ENCODE data around the gene EGR2.

DNA sequence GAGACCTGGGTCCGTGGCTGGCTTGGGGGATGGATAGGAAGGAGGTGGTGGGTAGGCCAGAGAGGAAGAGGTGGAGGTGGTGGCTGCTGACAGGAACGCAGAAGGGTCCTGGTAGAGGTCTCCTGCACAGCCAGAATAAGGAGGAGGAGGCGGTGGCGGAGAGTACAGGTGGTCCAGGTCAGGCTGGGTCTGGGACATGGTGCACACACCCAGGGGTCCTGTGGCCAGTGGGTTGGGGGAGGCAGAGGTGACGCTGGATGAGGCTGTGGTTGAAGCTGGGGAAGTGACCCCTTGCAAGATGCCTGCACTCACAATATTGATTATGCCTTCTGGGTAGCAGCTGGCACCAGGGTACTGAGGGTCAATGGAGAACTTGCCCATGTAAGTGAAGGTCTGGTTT lies 2.2 kb downstream of the EGR2 start:
- TF ChIP-seq NFE2L1 (CRISPR knock-in tag; IDR thresholded peaks at IDR 0.05) (no peak), PRDM15 (CRISPR knock-in tag; IDR thresholded peaks at IDR 0.05) (no peak), CREB1 (CRISPR knock-in tag; IDR thresholded peaks at IDR 0.05) (no peak), IRF2 (CRISPR knock-in tag; IDR thresholded peaks at IDR 0.05; ENCODE audit: borderline replicate concordance, low read depth) (no peak), FOXJ3 (CRISPR knock-in tag; IDR thresholded peaks at IDR 0.05; ENCODE audit: borderline replicate concordance) (no peak), JUN (CRISPR knock-in tag; IDR thresholded peaks at IDR 0.05) (no peak)
- TF ChIP-seq, protein P1, sequence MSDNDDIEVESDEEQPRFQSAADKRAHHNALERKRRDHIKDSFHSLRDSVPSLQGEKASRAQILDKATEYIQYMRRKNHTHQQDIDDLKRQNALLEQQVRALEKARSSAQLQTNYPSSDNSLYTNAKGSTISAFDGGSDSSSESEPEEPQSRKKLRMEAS (CRISPR knock-in tag; IDR thresholded peaks at IDR 0.05): no peak
- TF ChIP-seq, protein P2, sequence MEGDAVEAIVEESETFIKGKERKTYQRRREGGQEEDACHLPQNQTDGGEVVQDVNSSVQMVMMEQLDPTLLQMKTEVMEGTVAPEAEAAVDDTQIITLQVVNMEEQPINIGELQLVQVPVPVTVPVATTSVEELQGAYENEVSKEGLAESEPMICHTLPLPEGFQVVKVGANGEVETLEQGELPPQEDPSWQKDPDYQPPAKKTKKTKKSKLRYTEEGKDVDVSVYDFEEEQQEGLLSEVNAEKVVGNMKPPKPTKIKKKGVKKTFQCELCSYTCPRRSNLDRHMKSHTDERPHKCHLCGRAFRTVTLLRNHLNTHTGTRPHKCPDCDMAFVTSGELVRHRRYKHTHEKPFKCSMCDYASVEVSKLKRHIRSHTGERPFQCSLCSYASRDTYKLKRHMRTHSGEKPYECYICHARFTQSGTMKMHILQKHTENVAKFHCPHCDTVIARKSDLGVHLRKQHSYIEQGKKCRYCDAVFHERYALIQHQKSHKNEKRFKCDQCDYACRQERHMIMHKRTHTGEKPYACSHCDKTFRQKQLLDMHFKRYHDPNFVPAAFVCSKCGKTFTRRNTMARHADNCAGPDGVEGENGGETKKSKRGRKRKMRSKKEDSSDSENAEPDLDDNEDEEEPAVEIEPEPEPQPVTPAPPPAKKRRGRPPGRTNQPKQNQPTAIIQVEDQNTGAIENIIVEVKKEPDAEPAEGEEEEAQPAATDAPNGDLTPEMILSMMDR (IDR thresholded peaks at IDR 0.05): no peak
- TF ChIP-seq, protein P3, sequence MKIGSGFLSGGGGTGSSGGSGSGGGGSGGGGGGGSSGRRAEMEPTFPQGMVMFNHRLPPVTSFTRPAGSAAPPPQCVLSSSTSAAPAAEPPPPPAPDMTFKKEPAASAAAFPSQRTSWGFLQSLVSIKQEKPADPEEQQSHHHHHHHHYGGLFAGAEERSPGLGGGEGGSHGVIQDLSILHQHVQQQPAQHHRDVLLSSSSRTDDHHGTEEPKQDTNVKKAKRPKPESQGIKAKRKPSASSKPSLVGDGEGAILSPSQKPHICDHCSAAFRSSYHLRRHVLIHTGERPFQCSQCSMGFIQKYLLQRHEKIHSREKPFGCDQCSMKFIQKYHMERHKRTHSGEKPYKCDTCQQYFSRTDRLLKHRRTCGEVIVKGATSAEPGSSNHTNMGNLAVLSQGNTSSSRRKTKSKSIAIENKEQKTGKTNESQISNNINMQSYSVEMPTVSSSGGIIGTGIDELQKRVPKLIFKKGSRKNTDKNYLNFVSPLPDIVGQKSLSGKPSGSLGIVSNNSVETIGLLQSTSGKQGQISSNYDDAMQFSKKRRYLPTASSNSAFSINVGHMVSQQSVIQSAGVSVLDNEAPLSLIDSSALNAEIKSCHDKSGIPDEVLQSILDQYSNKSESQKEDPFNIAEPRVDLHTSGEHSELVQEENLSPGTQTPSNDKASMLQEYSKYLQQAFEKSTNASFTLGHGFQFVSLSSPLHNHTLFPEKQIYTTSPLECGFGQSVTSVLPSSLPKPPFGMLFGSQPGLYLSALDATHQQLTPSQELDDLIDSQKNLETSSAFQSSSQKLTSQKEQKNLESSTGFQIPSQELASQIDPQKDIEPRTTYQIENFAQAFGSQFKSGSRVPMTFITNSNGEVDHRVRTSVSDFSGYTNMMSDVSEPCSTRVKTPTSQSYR (CRISPR knock-in tag; IDR thresholded peaks at IDR 0.05): no peak
